HG02763 (cell line): Measurements from ENCODE around the gene CRKL.

ENCODE experiments used
- ATAC-seq: cut with Tn5 transposase; IDR thresholded peaks from one replicate; pipeline ENCODE4 v1.9.1; 2021; ENCODE audit warnings: mild to moderate bottlenecking, moderate library complexity; ENCODE audit not compliant: unreplicated experiment

The CRKL gene

GRCh38 chr22:20993304-20994127 lies 76.3 kb downstream of the CRKL start:
- no peak for ATAC-seq

- ATAC-seq = no peak
Observed at GRCh38 chr22:20994128-20994901, 77.1 kb downstream of the CRKL start.

GRCh38 chr22:20994902-20995241 lies 77.7 kb downstream of the CRKL start:
- ATAC-seq = no peak

- no peak for ATAC-seq
Observed at GRCh38 chr22:20995329-20996030, 78.3 kb downstream of the CRKL start.

GRCh38 chr22:20996031-20996410 lies 78.8 kb downstream of the CRKL start:
- no peak for ATAC-seq

GRCh38 chr22:20996598-20997535 lies 79.7 kb downstream of the CRKL start:
- ATAC-seq = no peak

- no peak for ATAC-seq
Observed at GRCh38 chr22:20997536-20998257, 80.5 kb downstream of the CRKL start.

- ATAC-seq = no peak
Observed at GRCh38 chr22:20998411-20999336, 81.5 kb downstream of the CRKL start.

- ATAC-seq = no peak
Observed at GRCh38 chr22:20999350-21000206, 82.4 kb downstream of the CRKL start.

GRCh38 chr22:21000207-21000986 lies 83.2 kb downstream of the CRKL start:
- ATAC-seq = no peak

GRCh38 chr22:21000987-21001600 lies 83.9 kb downstream of the CRKL start:
- ATAC-seq = peak; percentile 2

- peak; percentile 85 for ATAC-seq
Observed at GRCh38 chr22:21001601-21002325, 84.6 kb downstream of the CRKL start, which contains the start of gene THAP7. Gene THAP7, minus strand, starts transcription at chr22:21002118. Its CDS starts 207 bp downstream, at chr22:21001911.
